ENCODE results near the gene KIF1B.

DNA sequence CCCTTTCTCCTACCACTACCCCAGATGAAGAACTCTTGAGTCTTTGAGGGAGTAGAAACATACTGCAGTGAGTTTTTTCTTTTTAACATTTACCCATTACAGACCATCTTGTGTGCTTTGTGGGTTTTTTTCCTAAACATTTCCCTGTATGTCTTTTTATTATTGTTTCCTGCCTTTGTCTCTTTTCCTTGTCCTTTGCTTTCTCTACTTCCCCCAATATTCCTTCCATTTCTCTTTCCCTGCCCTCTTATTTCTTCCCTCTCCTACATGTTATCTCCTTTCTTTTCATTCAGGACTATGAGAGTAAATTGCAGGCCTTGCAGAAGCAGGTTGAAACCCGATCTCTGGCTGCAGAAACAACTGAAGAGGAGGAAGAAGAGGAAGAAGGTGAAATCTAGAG is 109.4 kb downstream of the KIF1B start:
- TF ChIP-seq, protein P1, sequence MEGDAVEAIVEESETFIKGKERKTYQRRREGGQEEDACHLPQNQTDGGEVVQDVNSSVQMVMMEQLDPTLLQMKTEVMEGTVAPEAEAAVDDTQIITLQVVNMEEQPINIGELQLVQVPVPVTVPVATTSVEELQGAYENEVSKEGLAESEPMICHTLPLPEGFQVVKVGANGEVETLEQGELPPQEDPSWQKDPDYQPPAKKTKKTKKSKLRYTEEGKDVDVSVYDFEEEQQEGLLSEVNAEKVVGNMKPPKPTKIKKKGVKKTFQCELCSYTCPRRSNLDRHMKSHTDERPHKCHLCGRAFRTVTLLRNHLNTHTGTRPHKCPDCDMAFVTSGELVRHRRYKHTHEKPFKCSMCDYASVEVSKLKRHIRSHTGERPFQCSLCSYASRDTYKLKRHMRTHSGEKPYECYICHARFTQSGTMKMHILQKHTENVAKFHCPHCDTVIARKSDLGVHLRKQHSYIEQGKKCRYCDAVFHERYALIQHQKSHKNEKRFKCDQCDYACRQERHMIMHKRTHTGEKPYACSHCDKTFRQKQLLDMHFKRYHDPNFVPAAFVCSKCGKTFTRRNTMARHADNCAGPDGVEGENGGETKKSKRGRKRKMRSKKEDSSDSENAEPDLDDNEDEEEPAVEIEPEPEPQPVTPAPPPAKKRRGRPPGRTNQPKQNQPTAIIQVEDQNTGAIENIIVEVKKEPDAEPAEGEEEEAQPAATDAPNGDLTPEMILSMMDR (IDR thresholded peaks at IDR 0.05; ENCODE audit: insufficient read depth, low read length, poor library complexity, severe bottlenecking): no peak
- TF ChIP-seq EZH2phosphoT487 (conservative IDR thresholded peaks at IDR 0.05; ENCODE audit: low read length): no peak
